Measurements from ENCODE around the gene SPATA13.
A peak's percentile ranks its signal among the peaks of the same experiment; 100 is the strongest.
"Not testable (repeated sequence)": the region's sequence is repeated elsewhere in the genome, so short reads cannot be mapped to it uniquely, and the experiment has no call there.

Gene SPATA13

GRCh38 chr13:24282256-24282655 lies 121.7 kb downstream of the SPATA13 start:
- DNase-seq, result no peak
- in situ Hi-C loops (cut with HindIII; ENCODE audit: low pct_ligation_motif_present, low pct_unique_long_range_greater_than_20kb, low sequenced_read_pairs), result no loop called here

- in situ Hi-C loops (cut with HindIII; ENCODE audit: low pct_ligation_motif_present, low pct_unique_long_range_greater_than_20kb, low sequenced_read_pairs), result no loop called here
- peak; percentile 68 for DNase-seq
Measured at GRCh38 chr13:24284889-24285565, 124.5 kb downstream of the SPATA13 start.

- no peak for DNase-seq
- in situ Hi-C loops (cut with HindIII; ENCODE audit: low pct_ligation_motif_present, low pct_unique_long_range_greater_than_20kb, low sequenced_read_pairs), result no loop called here
Measured at GRCh38 chr13:24286624-24287023, 126.1 kb downstream of the SPATA13 start.

GRCh38 chr13:24287748-24288287 lies 127.3 kb downstream of the SPATA13 start:
- in situ Hi-C loops (cut with HindIII; ENCODE audit: low pct_ligation_motif_present, low pct_unique_long_range_greater_than_20kb, low sequenced_read_pairs), result no loop called here
- DNase-seq, result no peak

GRCh38 chr13:24288870-24289269 lies 128.3 kb downstream of the SPATA13 start:
- DNase-seq, result no peak
- in situ Hi-C loops (cut with HindIII; ENCODE audit: low pct_ligation_motif_present, low pct_unique_long_range_greater_than_20kb, low sequenced_read_pairs), result no loop called here

GRCh38 chr13:24290280-24290932 lies 129.9 kb downstream of the SPATA13 start:
- in situ Hi-C loops (cut with HindIII; ENCODE audit: low pct_ligation_motif_present, low pct_unique_long_range_greater_than_20kb, low sequenced_read_pairs), result no loop called here
- DNase-seq, result no peak

- in situ Hi-C loops (cut with HindIII; ENCODE audit: low pct_ligation_motif_present, low pct_unique_long_range_greater_than_20kb, low sequenced_read_pairs), result no loop called here
- no peak for DNase-seq
Measured at GRCh38 chr13:24292481-24292880, 132.0 kb downstream of the SPATA13 start.

GRCh38 chr13:24293746-24294145 lies 133.2 kb downstream of the SPATA13 start:
- in situ Hi-C loops (cut with HindIII; ENCODE audit: low pct_ligation_motif_present, low pct_unique_long_range_greater_than_20kb, low sequenced_read_pairs), result no loop called here
- DNase-seq, result no peak

GRCh38 chr13:24299488-24300114 lies 139.1 kb downstream of the SPATA13 start:
- DNase-seq, result no peak

GRCh38 chr13:24301434-24301833 lies 140.9 kb downstream of the SPATA13 start:
- in situ Hi-C loops (cut with HindIII; ENCODE audit: low pct_ligation_motif_present, low pct_unique_long_range_greater_than_20kb, low sequenced_read_pairs), result no loop called here
- DNase-seq, result no peak

More at GRCh38 chr13:24299488-24300114, 139.1 kb downstream of the SPATA13 start:
- in situ Hi-C loops (cut with HindIII; ENCODE audit: low pct_ligation_motif_present, low pct_unique_long_range_greater_than_20kb, low sequenced_read_pairs), result no loop called here

- DNase-seq, result no peak
- in situ Hi-C loops (cut with HindIII; ENCODE audit: low pct_ligation_motif_present, low pct_unique_long_range_greater_than_20kb, low sequenced_read_pairs), result no loop called here
Measured at GRCh38 chr13:24301911-24302310, 141.4 kb downstream of the SPATA13 start.

- DNase-seq, result no peak
- in situ Hi-C loops (cut with HindIII; ENCODE audit: low pct_ligation_motif_present, low pct_unique_long_range_greater_than_20kb, low sequenced_read_pairs), result no loop called here
Measured at GRCh38 chr13:24304620-24305019, 144.1 kb downstream of the SPATA13 start.

- no peak for DNase-seq
- in situ Hi-C loops (cut with HindIII; ENCODE audit: low pct_ligation_motif_present, low pct_unique_long_range_greater_than_20kb, low sequenced_read_pairs), result no loop called here
Measured at GRCh38 chr13:24306632-24307031, 146.1 kb downstream of the SPATA13 start.

GRCh38 chr13:24307211-24308067 lies 146.9 kb downstream of the SPATA13 start:
- DNase-seq, result no peak
- in situ Hi-C loops (cut with HindIII; ENCODE audit: low pct_ligation_motif_present, low pct_unique_long_range_greater_than_20kb, low sequenced_read_pairs), result no loop called here

GRCh38 chr13:24308068-24308445 lies 147.5 kb downstream of the SPATA13 start:
- in situ Hi-C loops (cut with HindIII; ENCODE audit: low pct_ligation_motif_present, low pct_unique_long_range_greater_than_20kb, low sequenced_read_pairs), result no loop called here
- DNase-seq, result no peak

GRCh38 chr13:24308488-24309020 lies 148.0 kb downstream of the SPATA13 start:
- DNase-seq, result no peak
- in situ Hi-C loops (cut with HindIII; ENCODE audit: low pct_ligation_motif_present, low pct_unique_long_range_greater_than_20kb, low sequenced_read_pairs), result no loop called here

- DNase-seq; in situ Hi-C loops (cut with HindIII; ENCODE audit: low pct_ligation_motif_present, low pct_unique_long_range_greater_than_20kb, low sequenced_read_pairs): not testable (repeated sequence)
Measured at GRCh38 chr13:24309300-24309699, 148.8 kb downstream of the SPATA13 start, which contains the start of gene C1QTNF9. Gene C1QTNF9 (plus strand): TSS chr13:24309580. CDS start chr13:24316004, 6,424 bp downstream.

- in situ Hi-C loops (cut with HindIII; ENCODE audit: low pct_ligation_motif_present, low pct_unique_long_range_greater_than_20kb, low sequenced_read_pairs), result no loop called here
- no peak for DNase-seq
Measured at GRCh38 chr13:24313439-24313838, 152.9 kb downstream of the SPATA13 start.

All from ACHN (cell line).